GM19455 (cell line): Measurements from ENCODE around the gene CDK16.

Experiments used
- ATAC-seq: cut with Tn5 transposase; IDR thresholded peaks from one replicate; pipeline ENCODE4 v1.9.1; 2021; ENCODE audit not compliant: unreplicated experiment

The CDK16 gene

GRCh38 chrX:47185241-47185640, 33.2 kb upstream of the CDK16 start:
- no peak for ATAC-seq

GRCh38 chrX:47186096-47186740, 32.3 kb upstream of the CDK16 start:
- ATAC-seq: no peak

DNA sequence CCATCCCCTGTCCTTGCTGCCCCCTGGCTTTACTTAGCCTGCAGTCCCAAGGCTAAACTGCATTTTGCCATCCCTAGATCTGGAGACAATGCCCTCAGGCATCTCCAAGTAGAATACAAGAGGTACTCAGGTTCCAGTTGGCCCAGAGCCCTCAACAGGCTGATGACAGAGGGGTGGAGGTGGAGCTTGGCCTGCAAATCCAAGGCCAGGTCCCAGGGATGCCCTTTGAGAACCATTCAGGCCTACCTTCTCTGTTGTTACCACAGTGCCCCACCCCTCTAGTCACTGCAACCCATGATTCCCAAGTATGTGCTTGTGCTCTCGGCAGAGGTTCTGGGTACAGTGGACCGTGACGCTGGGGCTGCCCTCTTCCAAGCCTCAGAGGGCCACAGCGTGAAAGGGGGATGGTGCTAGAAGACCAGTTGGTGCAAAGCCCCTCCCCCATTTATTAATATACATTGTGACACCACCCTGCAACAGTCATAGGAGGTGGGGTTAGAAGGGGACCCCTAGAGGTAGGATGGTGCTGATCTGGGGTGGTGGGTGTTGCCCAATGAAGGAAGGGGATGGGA, 31.3 kb upstream of the CDK16 start:
- no peak for ATAC-seq

DNA sequence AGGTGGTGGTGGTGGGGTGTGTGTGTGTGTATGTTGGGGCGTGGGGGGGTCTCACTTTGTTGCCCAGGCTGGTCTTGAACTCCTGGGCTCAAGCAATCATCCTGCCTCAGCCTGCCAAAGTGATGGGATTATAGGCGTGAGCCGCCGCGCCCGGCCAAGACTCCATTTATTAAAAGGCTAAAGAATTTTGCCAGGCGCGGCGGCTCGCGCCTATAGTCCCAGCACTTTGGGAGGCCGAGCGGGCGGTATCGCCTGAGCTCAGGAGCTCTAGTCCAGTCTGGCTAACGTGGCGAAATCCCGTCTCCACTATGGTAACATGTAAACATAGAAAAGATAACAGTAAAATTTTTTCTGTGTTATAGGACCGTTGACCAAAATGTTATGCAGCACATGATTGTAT, 28.6 kb upstream of the CDK16 start:
- ATAC-seq: no peak

- peak; percentile 63 for ATAC-seq
These were observed 27.8 kb upstream of the CDK16 start for GRCh38 chrX:47190445-47191269.

- no peak for ATAC-seq
These were observed 27.1 kb upstream of the CDK16 start for GRCh38 chrX:47191331-47191730.

- ATAC-seq: no peak
These were observed 26.6 kb upstream of the CDK16 start for GRCh38 chrX:47191806-47192401.

- ATAC-seq: peak; percentile 55
These were observed 24.8 kb upstream of the CDK16 start, which contains the start of gene UBA1 for GRCh38 chrX:47193475-47194193. Gene UBA1, plus strand, starts transcription at chrX:47193829. Its CDS starts 4,974 bp downstream, at chrX:47198803.

DNA sequence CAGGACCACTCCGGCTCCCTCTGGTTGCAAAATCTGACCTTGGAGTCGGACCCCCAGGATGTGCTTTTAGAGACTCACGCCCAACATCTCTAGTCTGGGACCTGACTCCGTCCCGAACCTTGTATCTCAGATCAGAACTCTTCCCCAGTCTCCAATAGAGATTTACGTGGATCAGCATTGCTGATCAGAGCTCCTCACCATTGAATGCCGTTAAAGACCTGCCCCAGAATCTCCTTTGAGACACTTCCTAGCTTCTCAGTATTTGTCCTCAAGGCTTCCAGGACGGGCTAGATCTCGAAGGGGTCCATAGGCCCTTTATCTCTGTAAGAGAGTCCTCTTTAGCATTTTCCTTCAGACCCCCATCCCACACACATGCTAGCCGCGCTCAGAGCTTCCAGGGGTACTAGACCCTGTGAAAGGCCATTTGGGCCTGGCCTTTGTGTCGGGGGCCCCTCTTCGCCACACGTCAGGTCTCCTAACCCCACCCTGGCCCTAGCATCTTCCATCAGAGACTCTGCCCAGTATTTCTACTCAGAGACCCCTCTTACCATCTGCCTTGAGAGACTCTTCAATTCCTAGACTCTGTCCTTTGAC, 24.2 kb upstream of the CDK16 start:
- ATAC-seq: no peak

DNA sequence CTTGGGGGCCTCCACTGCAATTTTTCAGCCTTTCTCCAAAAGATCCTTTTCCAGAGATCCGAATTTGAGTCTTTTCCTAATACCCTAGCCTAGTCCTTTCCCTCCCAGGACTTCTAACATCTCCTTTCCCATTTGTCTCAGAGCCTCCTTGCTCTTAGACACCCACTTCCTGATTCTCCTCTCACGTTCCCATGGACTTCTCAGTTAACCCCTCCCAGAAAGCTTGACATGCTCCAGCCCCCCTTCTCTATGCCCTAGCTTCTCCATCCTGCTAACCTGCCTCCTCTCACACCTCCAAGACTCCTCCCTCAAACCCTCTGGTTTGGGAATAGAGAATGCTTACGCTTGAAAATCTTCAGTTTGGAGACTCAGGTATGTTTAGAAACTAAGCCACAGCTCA, 22.4 kb upstream of the CDK16 start:
- no peak for ATAC-seq

GRCh38 chrX:47197526-47197925, 21.0 kb upstream of the CDK16 start:
- ATAC-seq: no peak

DNA sequence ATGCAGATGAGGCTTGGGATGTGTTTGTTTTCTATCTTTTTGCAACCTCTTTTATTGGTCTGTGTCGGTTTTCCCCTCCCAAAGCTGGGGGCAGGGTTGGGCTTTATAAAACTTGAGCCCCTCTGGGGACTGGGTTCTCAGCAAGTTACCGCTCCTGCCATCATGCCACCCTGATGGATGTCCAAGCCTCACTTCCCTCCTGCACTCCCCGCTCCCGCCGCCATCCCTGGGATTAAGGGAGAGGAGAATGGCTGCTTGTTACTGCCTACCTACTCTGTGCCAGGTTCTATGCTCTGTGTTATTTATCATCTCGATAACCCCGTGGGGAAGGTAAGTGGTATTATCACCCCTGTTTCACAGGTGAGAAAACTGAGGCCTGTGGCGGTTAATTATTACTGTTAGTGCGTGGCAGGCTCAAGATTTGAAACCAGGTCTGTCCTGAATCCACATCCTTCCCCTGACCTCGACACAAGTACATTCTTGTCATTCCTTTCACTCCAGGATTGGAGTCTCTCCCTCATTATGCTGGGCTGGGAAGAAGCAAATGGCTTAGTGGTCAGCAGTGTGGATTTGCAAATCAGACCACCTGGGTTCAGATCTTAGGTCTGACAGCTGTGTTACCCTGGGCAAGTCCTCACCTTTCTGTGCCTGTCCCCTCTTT, 20.3 kb upstream of the CDK16 start:
- no peak for ATAC-seq

GRCh38 chrX:47198687-47199080, 19.8 kb upstream of the CDK16 start:
- no peak for ATAC-seq

- no peak for ATAC-seq
These were observed 19.2 kb upstream of the CDK16 start for GRCh38 chrX:47199286-47199685.

GRCh38 chrX:47200385-47201150, 17.9 kb upstream of the CDK16 start:
- ATAC-seq: no peak

DNA sequence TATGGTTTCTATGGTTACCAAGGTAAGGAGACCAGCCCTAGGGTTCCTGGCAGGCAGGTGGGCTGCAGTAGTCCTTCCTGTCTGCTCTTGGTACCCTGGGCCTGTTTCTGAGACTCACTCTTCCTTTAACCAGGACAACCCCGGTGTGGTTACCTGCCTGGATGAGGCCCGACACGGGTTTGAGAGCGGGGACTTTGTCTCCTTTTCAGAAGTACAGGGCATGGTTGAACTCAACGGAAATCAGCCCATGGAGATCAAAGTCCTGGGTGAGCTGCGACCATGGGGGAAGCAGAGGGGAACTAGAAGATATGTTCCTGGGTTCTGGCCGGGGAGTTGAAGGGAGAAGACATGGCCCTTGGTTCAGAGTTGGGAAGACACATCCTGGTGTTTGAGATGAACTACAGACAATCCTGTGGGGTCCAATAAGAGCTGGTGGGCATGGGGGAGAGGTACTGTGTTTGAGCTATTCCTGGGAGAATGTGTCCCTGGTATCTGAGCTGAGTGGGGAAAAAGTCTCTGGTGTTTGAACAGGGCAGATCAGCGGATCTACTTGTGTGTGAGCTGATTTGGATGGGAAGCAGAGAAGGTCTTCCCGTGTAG, 17.0 kb upstream of the CDK16 start:
- no peak for ATAC-seq

DNA sequence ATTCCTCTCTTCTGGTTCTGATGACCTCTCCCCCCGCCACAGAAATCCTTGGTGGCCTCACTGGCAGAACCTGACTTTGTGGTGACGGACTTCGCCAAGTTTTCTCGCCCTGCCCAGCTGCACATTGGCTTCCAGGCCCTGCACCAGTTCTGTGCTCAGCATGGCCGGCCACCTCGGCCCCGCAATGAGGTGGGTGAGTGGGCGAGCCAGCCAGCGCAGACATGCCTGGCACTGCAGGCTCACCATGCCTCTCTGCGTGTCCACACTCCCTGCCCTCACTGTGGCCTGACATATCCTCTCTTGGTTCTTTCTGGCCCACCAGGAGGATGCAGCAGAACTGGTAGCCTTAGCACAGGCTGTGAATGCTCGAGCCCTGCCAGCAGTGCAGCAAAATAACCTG, 16.2 kb upstream of the CDK16 start:
- no peak for ATAC-seq

GRCh38 chrX:47202877-47203276, 15.6 kb upstream of the CDK16 start:
- no peak for ATAC-seq

DNA sequence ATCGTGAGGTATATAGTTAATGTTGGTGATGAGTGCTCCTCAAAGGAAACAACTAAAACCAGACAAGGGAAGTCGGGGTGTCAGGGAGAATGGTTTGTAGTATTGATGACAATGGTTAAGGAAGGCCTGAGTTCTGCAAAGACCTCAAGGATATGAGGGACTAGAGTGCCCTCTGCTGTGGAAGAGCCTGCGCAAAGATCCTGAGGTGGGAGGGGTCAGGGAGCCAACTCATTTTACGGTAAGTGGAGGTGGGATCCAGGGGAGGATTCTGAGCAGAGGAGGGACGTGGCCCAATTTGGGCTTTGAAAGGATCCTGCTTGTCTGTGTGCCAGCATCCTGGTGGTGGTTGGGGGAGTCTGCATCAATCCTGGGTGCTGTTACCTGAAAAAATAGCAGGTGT, 13.5 kb upstream of the CDK16 start:
- no peak for ATAC-seq
